Endothelial cell of umbilical vein (primary cell): ENCODE measurements around the gene GABARAP. TPM values are rescaled to one million over a fixed set of nuclear protein-coding genes. Genes with fewer than 3 reads are reported as not detected.
A peak's percentile ranks its signal among the peaks of the same experiment; 100 is the strongest.

Experiments
- BruUV-seq: library from RNA; stranded (reverse); fragments of 400-500 nt; replicated peaks from 2 replicates; lab custom pipeline; 2021; lab: Mats Ljungman, UMichigan
- CTCF ChIA-PET: fragments of 300-600, 350-600 bp; sonication (Branson Sonifier 250); formaldehyde crosslinking; loops from one replicate; lab custom pipeline; 2021; ENCODE audit warnings: antibody characterized with exemption, inconsistent platforms; lab: Charles Lee
- POLR2A ChIA-PET: fragments of 300-600, 350-600 bp; sonication (Branson Sonifier 250); formaldehyde crosslinking; loops from one replicate; lab custom pipeline; 2021; ENCODE audit warnings: antibody characterized with exemption, inconsistent platforms; lab: Charles Lee
- DNase-seq: peaks from one replicate; pipeline ENCODE4 v3.0.0-alpha.2; 2011; ENCODE audit warnings: low read depth, low spot score
- FAIRE-seq: peaks from 2 replicates; lab custom pipeline; 2011; peaks lifted over from hg19 to GRCh38; lab: Jason Lieb, UNC
- H2AFZ ChIP-seq: 2 replicates; pipeline ENCODE4 v1.6.0; 2012; ENCODE audit warnings: low read depth, low read length, control low read depth, inconsistent platforms
- H3K27ac ChIP-seq: 2 replicates; pipeline ENCODE4 v1.5.1; 2011; ENCODE audit warnings: low read depth, mild to moderate bottlenecking, control low read depth, low read length, moderate library complexity; ENCODE audit not compliant: insufficient read depth
- H3K27me3 ChIP-seq, 2 experiments: 2 replicates each; pipeline versions ENCODE4 v1.6.0 to v1.6.1; 2011; ENCODE audit warnings: low read length in 2 of 2, mixed read lengths in 1 of 2; ENCODE audit not compliant: control insufficient read depth in 2 of 2, insufficient read depth in 2 of 2
- H3K36me3 ChIP-seq, 2 experiments: 2 replicates in 1 of 2; 3 replicates in 1 of 2; pipeline ENCODE4 v1.5.1; 2011; ENCODE audit warnings: low read length in 2 of 2, mild to moderate bottlenecking in 1 of 2, moderate library complexity in 1 of 2; ENCODE audit not compliant: control insufficient read depth in 2 of 2, insufficient read depth in 2 of 2; ENCODE audit errors: extremely low read depth in 1 of 2
- H3K4me1 ChIP-seq: 3 replicates; pipeline ENCODE4 v1.5.1; 2011; ENCODE audit warnings: mild to moderate bottlenecking, low read length; ENCODE audit not compliant: control insufficient read depth, insufficient read depth; ENCODE audit errors: extremely low read depth
- H3K4me2 ChIP-seq: 2 replicates; pipeline ENCODE4 v1.6.1; 2011; ENCODE audit warnings: low read length, control low read depth, mixed read lengths; ENCODE audit not compliant: insufficient read depth
- H3K4me3 ChIP-seq, 3 experiments: fragments of 200-600 bp in 1 of 3; sonication (generic), shearing (Covaris generic) in 1 of 3; replicated peaks in 1 of 3; 2 replicates each; pipeline ENCODE4 v1.5.1; 2011 to 2016; ENCODE audit warnings: control low read depth in 3 of 3, low read length in 3 of 3, mild to moderate bottlenecking in 2 of 3, inconsistent platforms in 1 of 3, low read depth in 1 of 3, moderate library complexity in 1 of 3; ENCODE audit not compliant: insufficient read depth in 1 of 3
- H3K79me2 ChIP-seq: 2 replicates; pipeline ENCODE4 v1.6.0; 2012; ENCODE audit warnings: low read length, inconsistent platforms; ENCODE audit not compliant: control insufficient read depth, insufficient read depth
- H3K9ac ChIP-seq: replicated peaks from 2 replicates; pipeline ENCODE3; 2011; ENCODE audit warnings: low read length, control low read depth; ENCODE audit not compliant: insufficient read depth; ENCODE audit errors: extremely low read depth
- H3K9me1 ChIP-seq: replicated peaks from 3 replicates; pipeline ENCODE4 v1.6.0; 2011; ENCODE audit warnings: mild to moderate bottlenecking, low read length; ENCODE audit not compliant: control insufficient read depth, insufficient read depth; ENCODE audit errors: extremely low read depth
- H3K9me3 ChIP-seq: replicated peaks from 2 replicates; pipeline ENCODE4 v1.5.1; 2012; ENCODE audit warnings: low read length, inconsistent platforms; ENCODE audit not compliant: control insufficient read depth, insufficient read depth
- H4K20me1 ChIP-seq: replicated peaks from 2 replicates; pipeline ENCODE3; 2011; ENCODE audit warnings: mild to moderate bottlenecking, low read length; ENCODE audit not compliant: control insufficient read depth, insufficient read depth; ENCODE audit errors: extremely low read depth
- CTCF ChIP-seq, 2 donors: IDR thresholded peaks; 1 replicate in 1 of 2; 2 replicates in 1 of 2; pipeline ENCODE4 v1.5.1; 2011; ENCODE audit warnings: low read length in 2 of 2, mild to moderate bottlenecking in 2 of 2, moderate library complexity in 2 of 2, control low read depth in 1 of 2, inconsistent platforms in 1 of 2, low read depth in 1 of 2; ENCODE audit not compliant: insufficient read depth in 1 of 2; ENCODE audit errors: extremely low read depth in 1 of 2
- EZH2 ChIP-seq: IDR thresholded peaks from 2 replicates; pipeline ENCODE4 v1.6.1; 2012; ENCODE audit warnings: borderline replicate concordance, low read depth, mild to moderate bottlenecking, moderate library complexity, low read length, inconsistent platforms; ENCODE audit not compliant: severe bottlenecking
- FOS ChIP-seq: IDR thresholded peaks from 2 replicates; pipeline ENCODE4 v1.6.1; 2011; ENCODE audit warnings: mild to moderate bottlenecking, low read length, moderate library complexity, borderline replicate concordance; ENCODE audit not compliant: insufficient read depth
- GATA2 ChIP-seq: IDR thresholded peaks from 2 replicates; pipeline ENCODE4 v1.7.0; 2011; ENCODE audit warnings: low read depth, mild to moderate bottlenecking, moderate library complexity, mixed read lengths, low read length; ENCODE audit not compliant: insufficient read length, insufficient read depth
- JUN ChIP-seq: IDR thresholded peaks from 2 replicates; pipeline ENCODE4 v1.6.1; 2011; ENCODE audit warnings: borderline replicate concordance, low read depth; ENCODE audit not compliant: insufficient read length, insufficient read depth
- MYC ChIP-seq: IDR thresholded peaks from one replicate; pipeline ENCODE4 v1.6.1; 2011; ENCODE audit warnings: mild to moderate bottlenecking, low read depth, low read length
- POLR2A ChIP-seq: IDR thresholded peaks from 2 replicates; pipeline ENCODE4 v1.6.1; 2012; ENCODE audit warnings: low read depth, mild to moderate bottlenecking, control low read depth, low read length
- POLR2AphosphoS5 ChIP-seq: IDR thresholded peaks from 2 replicates; pipeline ENCODE4 v1.6.1; 2012; ENCODE audit warnings: low read depth, mild to moderate bottlenecking, control low read depth, low read length, moderate library complexity; ENCODE audit not compliant: insufficient read depth
- dilution Hi-C: fragments of 300-500 bp; cut with MboI; formaldehyde crosslinking; loops from one replicate; pipeline ENCODE4 v1.15.0; 2019; ENCODE audit warnings: low sequenced_read_pairs; ENCODE audit not compliant: extremely low pct_ligation_motif_present
- intact Hi-C: fragments of 100-400 bp; cut with micrococcal nuclease; formaldehyde crosslinking; loops from one replicate; pipeline ENCODE4 v1.10.0; 2022
- polyA plus RNA-seq, 4 experiments: library from polyadenylated mRNA; depleted of rRNA in 3 of 4; stranded (reverse) in 3 of 4; unstranded in 1 of 4; fragments of >200 nt; gene quantifications; 2 replicates each; pipeline versions ENCODE4 v1.2.1 to v1.2.3, GENCODE V29; 2011 to 2012; ENCODE audit warnings: missing spikeins in 1 of 4
- total RNA-seq: library from RNA; stranded (reverse); gene quantifications from 2 replicates; pipeline ENCODE4 v1.2.3, GENCODE V29; 2021
- TF ChIP-seq, protein P1 (sequence below): IDR thresholded peaks from 2 replicates; pipeline ENCODE4 v1.6.1; 2011; ENCODE audit not compliant: insufficient read depth, insufficient read length

The GABARAP gene
- total and polyA plus RNA-seq, 2 donors (not counting 3 experiments of a cell fraction or from before 2014, with no cell fraction given) = 401 to 882 TPM

DNA sequence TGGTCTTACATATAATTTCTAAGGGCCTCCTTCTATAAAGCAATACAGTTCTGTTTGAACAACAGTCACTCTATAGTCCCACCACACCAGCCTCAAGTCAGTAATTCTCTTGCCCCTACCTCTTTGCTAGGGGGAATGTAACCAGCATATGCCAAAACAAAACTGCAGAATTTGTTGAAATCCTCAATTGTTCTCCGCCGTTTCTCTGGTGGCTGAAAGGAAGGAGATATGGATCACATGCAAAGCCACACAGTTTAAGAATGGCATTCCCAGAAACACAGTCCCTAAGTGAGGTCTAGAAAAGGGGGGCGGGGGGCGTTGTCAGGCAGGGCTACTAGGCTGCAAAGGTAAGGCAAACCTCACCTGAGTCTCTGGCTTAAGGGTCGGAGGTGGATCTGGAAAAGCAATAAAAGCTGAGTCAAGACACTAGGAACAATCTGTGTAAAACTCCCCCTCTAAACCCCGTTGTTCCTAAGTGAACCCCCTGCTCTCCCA is 4.9 kb downstream of the GABARAP start:
- no TSS peak for BruUV-seq
- ChIA-PET CTCF (interaction anchor here (0.7 to 3.4 kb wide), 5 partner anchors 16 to 324 kb away, joined by 3 to 34 read pairs (median 3); partner anchors contain the start of genes ACADVL, DLG4 and SLC2A4), POLR2A (no interaction called here)
- Histone ChIP-seq H4K20me1 (peaks cover under 1% of the 10 kb centered on the region), H3K27me3 (no peaks in the 10 kb centered on the region), H3K79me2 (peaks cover 68% of the 10 kb centered on the region), H2AFZ (no peak overlapping the region), H3K9ac (peak overlapping the region; percentile 14), H3K4me2 (peak overlapping the region; percentile 64), H3K9me1 (no peaks in the 10 kb centered on the region), H3K4me1 (peaks cover 32% of the 10 kb centered on the region), H3K27ac (no peak overlapping the region), H3K36me3 (peaks cover 15 to 24% of the 10 kb centered on the region in 2 experiments), H3K4me3 (peak overlapping the region; percentile 41 to 96 (median 53)), H3K9me3 (no peaks in the 10 kb centered on the region)
- no peak for TF ChIP-seq EZH2
- TF ChIP-seq MYC = no peak
- TF ChIP-seq GATA2 = no peak
- TF ChIP-seq POLR2AphosphoS5 = no peak
- TF ChIP-seq, protein P1, sequence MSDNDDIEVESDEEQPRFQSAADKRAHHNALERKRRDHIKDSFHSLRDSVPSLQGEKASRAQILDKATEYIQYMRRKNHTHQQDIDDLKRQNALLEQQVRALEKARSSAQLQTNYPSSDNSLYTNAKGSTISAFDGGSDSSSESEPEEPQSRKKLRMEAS = no peak
- no peak for TF ChIP-seq POLR2A
- peak; percentile 55 for FAIRE-seq
- DNase-seq = peak; percentile 17
- dilution Hi-C loops (no loop called here), intact Hi-C loops (loop anchor here (5.0 kb wide), 1 partner anchor 620 kb away; the partner anchor contains the start of genes CYB5D1, NAA38 and TMEM88)

DNA sequence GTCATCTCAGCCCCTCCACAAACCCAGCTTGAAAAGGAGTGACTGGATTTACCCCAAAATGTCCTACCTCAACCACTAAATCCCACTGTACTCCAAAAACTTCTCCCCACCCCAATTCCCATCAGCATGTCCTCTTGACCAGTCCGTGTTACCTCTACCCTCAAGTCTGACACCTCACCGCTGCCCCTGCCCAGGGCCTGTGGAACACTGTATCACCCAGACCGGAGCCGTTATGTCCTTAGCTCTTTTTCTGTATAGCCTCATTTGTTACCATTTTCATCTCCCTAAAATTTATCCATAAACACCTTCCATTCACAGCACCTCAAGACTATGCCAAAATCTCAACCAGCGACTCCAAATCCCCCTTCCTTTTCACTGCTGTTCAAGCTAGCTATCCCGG is 5.4 kb downstream of the GABARAP start:
- dilution Hi-C loops = no loop called here
- no peak overlapping the region for H3K9ac ChIP-seq
- peaks cover 70% of the 10 kb centered on the region for H3K79me2 ChIP-seq
- H3K27ac ChIP-seq = no peak overlapping the region
- H4K20me1 ChIP-seq = peaks cover 4% of the 10 kb centered on the region
- no peaks in the 10 kb centered on the region for H3K9me3 ChIP-seq
- no peak overlapping the region for H3K4me3 ChIP-seq
- FAIRE-seq (no peak), DNase-seq (no peak)
- H3K27me3 ChIP-seq = no peaks in the 10 kb centered on the region
- H2AFZ ChIP-seq = no peak overlapping the region
- intact Hi-C loops = loop anchor here (5.0 kb wide), 1 partner anchor 620 kb away; the partner anchor contains the start of genes CYB5D1, NAA38 and TMEM88
- peak overlapping the region; percentile 64 for H3K4me2 ChIP-seq
- no peak for TF ChIP-seq CTCF (IDR thresholded peaks at IDR 0.05; ENCODE audit: extremely low read depth in 1 of 2, insufficient read depth in 1 of 2, low read depth in 1 of 2, low read length in 2 of 2)
- no peak for TF ChIP-seq MYC
- no peak for TF ChIP-seq JUN
- no peak for TF ChIP-seq FOS
- TF ChIP-seq, protein P1 = no peak
- no peak for TF ChIP-seq GATA2
- no peak for TF ChIP-seq EZH2
- no peak for TF ChIP-seq POLR2AphosphoS5
- no peak for TF ChIP-seq POLR2A
- ChIA-PET POLR2A (no interaction called here), CTCF (interaction anchor here (0.7 to 3.4 kb wide), 4 partner anchors 16 to 60 kb away, joined by 3 to 34 read pairs (median 3); partner anchors contain the start of genes ACADVL, DLG4 and SLC2A4)
- BruUV-seq = no TSS peak
- H3K36me3 ChIP-seq = peaks cover 15 to 24% of the 10 kb centered on the region in 2 experiments
- H3K9me1 ChIP-seq = no peaks in the 10 kb centered on the region
- peaks cover 32% of the 10 kb centered on the region for H3K4me1 ChIP-seq
